ENCODE data around the gene MSANTD7. TPM values are rescaled to one million over a fixed set of nuclear protein-coding genes. Genes with fewer than 3 reads are reported as not detected.
A peak's percentile ranks its signal among the peaks of the same experiment; 100 is the strongest.

Gene MSANTD7
- total RNA-seq, 2 experiments from 2014 or later = 22.5 to 23.9 TPM

- no peaks in the 10 kb centered on the region for H3K9me3 Mint-ChIP-seq
- H3K4me1 Mint-ChIP-seq (ENCODE audit: low read depth) = peaks cover 3% of the 10 kb centered on the region
- DNase-seq (no peak), ATAC-seq (no peak)
- intact Hi-C loops (cut with micrococcal nuclease) = no loop called here
- H3K4me3 Mint-ChIP-seq = no peak overlapping the region
- H3K27ac Mint-ChIP-seq = no peak overlapping the region
- ChIA-PET POLR2A (interaction anchor here (1.5 kb wide), 1 partner anchor 18 kb away, joined by 4 read pairs; the partner anchor contains the start of genes CDNF, HSPA14 and MSANTD7), CTCF (interaction anchor here (1.3 to 1.6 kb wide), 2 partner anchors 10 to 276 kb away, joined by 4 read pairs; no protein-coding TSS in a partner anchor)
- no peaks in the 10 kb centered on the region for H3K36me3 Mint-ChIP-seq (ENCODE audit: low read depth)
- TF ChIP-seq CTCF (IDR thresholded peaks at IDR 0.05) = no peak
- no peaks in the 10 kb centered on the region for H3K27me3 Mint-ChIP-seq
Observed at GRCh38 chr10:14820010-14820774, 17.9 kb upstream of the MSANTD7 start.

DNA sequence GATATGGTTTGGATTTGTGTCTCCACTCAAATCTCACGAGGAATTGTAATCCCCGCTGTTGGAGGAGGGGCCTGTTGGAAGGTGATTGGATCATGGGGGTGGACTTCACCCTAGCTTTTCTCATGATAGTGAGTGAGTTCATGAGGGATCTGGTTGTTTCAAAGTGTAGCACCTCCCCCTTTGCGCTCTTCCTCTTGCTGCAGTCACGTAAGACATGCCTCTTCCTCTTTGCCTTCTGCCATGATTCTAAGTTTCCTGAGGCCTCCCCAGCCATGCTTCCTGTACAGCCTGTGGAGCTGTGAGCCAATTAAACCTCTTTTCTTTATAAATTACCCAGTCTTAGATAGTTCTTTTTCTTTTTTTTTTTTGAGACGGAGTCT is 17.3 kb upstream of the MSANTD7 start:
- intact Hi-C loops (cut with micrococcal nuclease) = no loop called here

DNA sequence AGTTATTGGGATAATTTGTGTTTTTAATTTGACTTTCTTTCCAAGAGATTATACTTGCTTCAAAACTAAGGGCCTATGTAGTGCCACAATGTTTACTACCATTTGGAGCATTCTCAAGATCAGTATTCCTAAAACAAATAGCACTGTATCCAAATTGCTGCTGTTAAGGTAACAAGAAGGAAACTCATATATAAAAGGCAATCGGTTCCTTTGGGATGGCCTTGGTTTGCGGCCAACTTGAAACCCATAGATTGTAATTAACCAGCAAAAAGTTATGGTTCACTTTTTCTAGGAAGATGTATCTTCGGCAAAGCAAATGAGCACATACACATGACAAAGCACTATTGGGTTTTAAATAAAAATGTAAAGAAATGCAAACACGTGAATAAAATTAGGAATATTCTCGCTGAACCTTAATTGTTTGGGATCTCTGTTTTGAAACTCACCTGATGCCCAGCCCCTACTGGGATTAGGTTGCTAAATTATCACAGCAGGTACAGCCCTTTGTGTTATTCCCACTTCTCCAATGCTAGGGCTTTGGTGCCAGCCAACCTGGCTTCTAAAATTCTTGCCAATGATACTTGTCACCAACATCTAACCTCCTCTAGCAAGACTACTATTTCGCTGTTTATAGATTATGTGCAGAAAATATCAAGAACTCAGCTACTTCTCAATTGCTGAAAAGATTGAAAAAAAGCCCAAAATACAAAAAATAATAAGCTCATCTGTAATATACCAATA is 16.3 kb upstream of the MSANTD7 start:
- TF ChIP-seq CTCF (IDR thresholded peaks at IDR 0.05) = no peak

More for the DNA sequence above, 17.3 kb upstream of the MSANTD7 start:
- DNase-seq (no peak), ATAC-seq (no peak)
- Mint-ChIP-seq H3K9me3 (no peaks in the 10 kb centered on the region), H3K27me3 (no peaks in the 10 kb centered on the region), H3K4me1 (ENCODE audit: low read depth) (peaks cover 3% of the 10 kb centered on the region), H3K36me3 (ENCODE audit: low read depth) (no peaks in the 10 kb centered on the region), H3K4me3 (no peak overlapping the region), H3K27ac (peak overlapping the region; percentile 63)
- ChIA-PET CTCF (no interaction called here), POLR2A (no interaction called here)
- no peak for TF ChIP-seq CTCF (IDR thresholded peaks at IDR 0.05)

GRCh38 chr10:14822879-14823755 is 15.0 kb upstream of the MSANTD7 start:
- no peak overlapping the region for H3K4me3 Mint-ChIP-seq
- intact Hi-C loops (cut with micrococcal nuclease) = loop anchor here (2.0 kb wide), 1 partner anchor 324 kb away; no protein-coding TSS in a partner anchor
- no peaks in the 10 kb centered on the region for H3K9me3 Mint-ChIP-seq
- peaks cover 3% of the 10 kb centered on the region for H3K4me1 Mint-ChIP-seq (ENCODE audit: low read depth)
- ChIA-PET POLR2A (interaction anchor here (0.7 to 0.8 kb wide), 2 partner anchors 164 to 335 kb away, joined by 4 to 5 read pairs; no protein-coding TSS in a partner anchor), CTCF (interaction anchor here (0.7 to 3.4 kb wide), 33 partner anchors 9 to 623 kb away, joined by 3 to 35 read pairs (median 4); partner anchors contain the start of genes CDNF, HSPA14 and MSANTD7)
- ATAC-seq = peak; percentile 68
- H3K36me3 Mint-ChIP-seq (ENCODE audit: low read depth) = no peaks in the 10 kb centered on the region
- no peaks in the 10 kb centered on the region for H3K27me3 Mint-ChIP-seq
- TF ChIP-seq CTCF (IDR thresholded peaks at IDR 0.05) = peak; percentile 83
- peak; percentile 69 for DNase-seq
- H3K27ac Mint-ChIP-seq = no peak overlapping the region

More for the DNA sequence above, 16.3 kb upstream of the MSANTD7 start:
- H3K27ac Mint-ChIP-seq = no peak overlapping the region
- no peaks in the 10 kb centered on the region for H3K36me3 Mint-ChIP-seq (ENCODE audit: low read depth)
- no peak overlapping the region for H3K4me3 Mint-ChIP-seq
- no peaks in the 10 kb centered on the region for H3K27me3 Mint-ChIP-seq
- no peak for DNase-seq
- H3K9me3 Mint-ChIP-seq = no peaks in the 10 kb centered on the region
- H3K4me1 Mint-ChIP-seq (ENCODE audit: low read depth) = peaks cover 3% of the 10 kb centered on the region
- intact Hi-C loops (cut with micrococcal nuclease) = loop anchor here (2.0 kb wide), 1 partner anchor 323 kb away; no protein-coding TSS in a partner anchor
- POLR2A ChIA-PET = no interaction called here
- CTCF ChIA-PET = interaction anchor here (1.0 to 3.4 kb wide), 14 partner anchors 15 to 622 kb away, joined by 3 to 35 read pairs (median 4); partner anchors contain the start of genes CDNF, HSPA14 and MSANTD7
- no peak for ATAC-seq

Data from activated CD8-positive, alpha-beta T cell treated with anti-CD3 and anti-CD28 coated beads for 36 hours (primary cell).